ENCODE results near the gene CCDC18.

CCDC18 gene

DNA sequence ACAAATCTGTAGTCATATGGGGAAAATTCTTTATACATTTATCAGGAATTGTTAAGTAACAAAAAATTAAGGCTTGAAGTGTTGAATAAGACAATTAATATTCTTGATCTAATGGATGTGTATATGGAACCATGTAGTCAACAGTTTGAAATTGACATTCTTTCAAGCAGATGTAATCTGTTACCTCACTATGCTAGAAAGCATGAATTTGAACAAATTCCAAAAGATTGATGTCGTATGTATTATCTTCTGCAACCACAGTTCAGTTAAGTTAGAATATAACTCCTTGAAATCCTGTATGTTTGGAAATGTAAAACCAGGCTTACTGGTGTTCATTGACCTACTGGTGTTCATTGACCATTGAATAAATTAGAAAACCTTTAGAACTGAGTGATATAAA is 16.1 kb downstream of the CCDC18 start:
- TF ChIP-seq CTCF (IDR thresholded peaks at IDR 0.05; ENCODE audit: insufficient read depth, missing control alignments) = no peak
- FAIRE-seq = no peak

DNA sequence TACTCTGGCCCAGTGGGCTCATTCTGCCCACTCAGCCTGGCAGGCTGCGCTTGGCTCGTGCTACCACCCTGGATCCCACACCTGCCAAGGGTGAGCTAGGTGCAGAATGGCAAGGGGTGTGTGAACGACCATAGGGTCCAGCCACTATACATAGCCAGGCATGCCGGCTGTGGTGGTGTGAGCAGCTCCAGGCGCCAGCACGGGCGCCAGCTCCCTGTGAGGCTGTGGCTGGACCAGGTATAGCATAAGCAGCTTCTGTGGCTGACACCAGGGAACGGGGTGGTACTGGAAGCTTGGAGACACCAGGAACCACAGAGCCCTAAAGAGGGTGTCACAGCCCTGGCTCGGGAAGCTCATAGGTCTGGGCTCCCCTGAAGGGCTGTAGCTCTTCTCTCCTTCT is 18.6 kb downstream of the CCDC18 start:
- DNase-seq (ENCODE audit: insufficient read length, low spot score) = no peak
- no peak for FAIRE-seq
- no peak for TF ChIP-seq CTCF (IDR thresholded peaks at IDR 0.05; ENCODE audit: insufficient read depth, missing control alignments)

More for the DNA sequence above, 16.1 kb downstream of the CCDC18 start:
- no peak for DNase-seq (ENCODE audit: insufficient read length, low spot score)

GRCh38 chr1:93200086-93200620 is 19.6 kb downstream of the CCDC18 start:
- FAIRE-seq = no peak
- no peak for TF ChIP-seq CTCF (IDR thresholded peaks at IDR 0.05; ENCODE audit: insufficient read depth, missing control alignments)
- DNase-seq (ENCODE audit: insufficient read length, low spot score) = no peak

DNA sequence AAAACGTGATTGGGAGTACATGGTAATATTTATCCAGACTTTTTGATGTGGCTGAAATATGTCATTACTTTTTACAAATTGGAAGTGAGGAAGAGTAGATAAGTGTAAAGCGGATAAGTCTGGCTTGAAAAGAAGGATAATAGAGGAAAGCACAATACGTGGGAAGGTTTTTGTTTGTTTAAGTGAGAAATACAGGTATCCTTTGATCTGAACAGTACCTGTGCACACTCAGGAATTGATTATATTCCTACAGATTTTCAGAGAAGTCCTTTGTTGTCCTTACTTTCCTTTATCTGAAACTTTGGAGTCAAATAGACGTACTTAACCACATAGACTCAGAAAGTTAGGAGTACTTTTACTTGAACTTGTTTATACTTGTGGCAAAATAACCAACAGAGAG is 20.2 kb downstream of the CCDC18 start:
- DNase-seq (ENCODE audit: insufficient read length, low spot score) (no peak), FAIRE-seq (no peak)
- TF ChIP-seq CTCF (IDR thresholded peaks at IDR 0.05; ENCODE audit: insufficient read depth, missing control alignments) = no peak

GRCh38 chr1:93205892-93206566 is 25.5 kb downstream of the CCDC18 start:
- FAIRE-seq (no peak), DNase-seq (ENCODE audit: insufficient read length, low spot score) (no peak)
- TF ChIP-seq CTCF (IDR thresholded peaks at IDR 0.05; ENCODE audit: insufficient read depth, missing control alignments) = no peak

DNA sequence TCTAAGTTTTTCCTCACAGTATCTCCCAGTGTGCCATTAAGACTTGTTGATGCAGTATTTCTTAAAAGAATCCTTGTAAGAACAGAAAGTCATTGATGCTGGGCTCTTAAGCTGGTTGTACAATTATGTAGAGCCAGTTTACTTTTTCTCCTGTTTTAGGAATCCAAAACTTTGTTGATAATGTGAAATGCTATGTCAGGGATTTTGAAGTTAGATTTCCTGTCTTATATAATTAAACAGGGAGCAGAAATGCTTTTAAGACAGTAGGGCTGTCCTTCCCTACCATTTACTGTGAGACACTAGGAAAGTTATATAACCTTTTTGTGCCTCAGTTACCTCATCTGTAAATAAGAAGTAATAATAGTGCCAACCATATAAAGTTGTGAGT is 26.0 kb downstream of the CCDC18 start:
- no peak for FAIRE-seq
- no peak for TF ChIP-seq CTCF (IDR thresholded peaks at IDR 0.05; ENCODE audit: insufficient read depth, missing control alignments)
- no peak for DNase-seq (ENCODE audit: insufficient read length, low spot score)

GRCh38 chr1:93207211-93207610 is 26.7 kb downstream of the CCDC18 start:
- no peak for TF ChIP-seq CTCF (IDR thresholded peaks at IDR 0.05; ENCODE audit: insufficient read depth, missing control alignments)

More at GRCh38 chr1:93207211-93207610, 26.7 kb downstream of the CCDC18 start:
- FAIRE-seq (no peak), DNase-seq (ENCODE audit: insufficient read length, low spot score) (no peak)
